IMR-90 (cell line): ENCODE data around the gene CHIT1.
A peak's percentile ranks its signal among the peaks of the same experiment; 100 is the strongest.

ENCODE experiments used
- BHLHE40 ChIP-seq: fragments of 150-350 bp; IDR thresholded peaks from 2 replicates; pipeline ENCODE4 v1.6.1; 2016; ENCODE audit warnings: mild to moderate bottlenecking, low read depth, low read length
- POLR2A ChIP-seq: IDR thresholded peaks from 2 replicates; pipeline ENCODE4 v1.6.1; 2012; ENCODE audit warnings: mild to moderate bottlenecking, low read depth, low read length
- RAD21 ChIP-seq: IDR thresholded peaks from 2 replicates; pipeline ENCODE4 v1.6.1; 2012; ENCODE audit warnings: low read length, improper control_type of control experiment
- SMC3 ChIP-seq: fragments of 150-350 bp; IDR thresholded peaks from 2 replicates; pipeline ENCODE4 v1.6.1; 2016; ENCODE audit warnings: low read depth, mild to moderate bottlenecking, antibody characterized with exemption, low read length, moderate library complexity
- TF ChIP-seq, protein P1 (sequence below): conservative IDR thresholded peaks from 2 replicates; pipeline ENCODE4 v1.5.1; 2012; ENCODE audit warnings: mild to moderate bottlenecking, low read depth, low read length, improper control_type of control experiment
- TF ChIP-seq, protein P2 (sequence below): fragments of 150-350 bp; IDR thresholded peaks from 2 replicates; pipeline ENCODE4 v1.6.1; 2017; ENCODE audit warnings: mild to moderate bottlenecking, antibody characterized with exemption, low read length, low read depth
- TF ChIP-seq, protein P3 (sequence below): fragments of 150-350 bp; IDR thresholded peaks from 2 replicates; pipeline ENCODE4 v1.6.1; 2016; ENCODE audit warnings: low read depth, mild to moderate bottlenecking, low read length, moderate library complexity, borderline replicate concordance

DNA sequence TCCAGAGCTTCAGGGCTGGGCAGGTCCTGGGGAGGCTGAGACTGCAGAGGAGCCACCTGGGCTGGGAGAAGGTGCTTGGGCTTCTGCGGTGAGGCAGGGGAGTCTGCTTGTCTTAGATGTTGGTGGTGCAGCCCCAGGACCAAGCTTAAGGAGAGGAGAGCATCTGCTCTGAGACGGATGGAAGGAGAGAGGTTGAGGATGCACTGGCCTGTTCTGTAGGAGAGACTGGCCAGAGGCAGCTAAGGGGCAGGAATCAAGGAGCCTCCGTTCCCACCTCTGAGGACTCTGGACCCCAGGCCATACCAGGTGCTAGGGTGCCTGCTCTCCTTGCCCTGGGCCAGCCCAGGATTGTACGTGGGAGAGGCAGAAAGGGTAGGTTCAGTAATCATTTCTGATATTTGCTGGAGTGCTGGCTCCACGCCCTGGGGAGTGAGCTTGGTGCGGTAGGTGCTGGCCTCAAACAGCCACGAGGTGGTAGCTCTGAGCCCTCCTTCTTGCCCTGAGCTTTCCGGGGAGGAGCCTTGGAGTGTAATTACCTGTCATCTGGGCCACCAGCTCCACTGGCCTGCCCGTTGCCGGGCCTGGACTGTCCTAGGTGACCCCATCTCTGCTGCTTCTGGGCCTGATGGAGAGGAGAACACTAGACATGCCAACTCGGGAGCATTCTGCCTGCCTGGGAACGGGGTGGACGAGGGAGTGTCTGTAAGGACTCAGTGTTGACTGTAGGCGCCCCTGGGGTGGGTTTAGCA, 63.1 kb downstream of the CHIT1 start:
- TF ChIP-seq, protein P1, sequence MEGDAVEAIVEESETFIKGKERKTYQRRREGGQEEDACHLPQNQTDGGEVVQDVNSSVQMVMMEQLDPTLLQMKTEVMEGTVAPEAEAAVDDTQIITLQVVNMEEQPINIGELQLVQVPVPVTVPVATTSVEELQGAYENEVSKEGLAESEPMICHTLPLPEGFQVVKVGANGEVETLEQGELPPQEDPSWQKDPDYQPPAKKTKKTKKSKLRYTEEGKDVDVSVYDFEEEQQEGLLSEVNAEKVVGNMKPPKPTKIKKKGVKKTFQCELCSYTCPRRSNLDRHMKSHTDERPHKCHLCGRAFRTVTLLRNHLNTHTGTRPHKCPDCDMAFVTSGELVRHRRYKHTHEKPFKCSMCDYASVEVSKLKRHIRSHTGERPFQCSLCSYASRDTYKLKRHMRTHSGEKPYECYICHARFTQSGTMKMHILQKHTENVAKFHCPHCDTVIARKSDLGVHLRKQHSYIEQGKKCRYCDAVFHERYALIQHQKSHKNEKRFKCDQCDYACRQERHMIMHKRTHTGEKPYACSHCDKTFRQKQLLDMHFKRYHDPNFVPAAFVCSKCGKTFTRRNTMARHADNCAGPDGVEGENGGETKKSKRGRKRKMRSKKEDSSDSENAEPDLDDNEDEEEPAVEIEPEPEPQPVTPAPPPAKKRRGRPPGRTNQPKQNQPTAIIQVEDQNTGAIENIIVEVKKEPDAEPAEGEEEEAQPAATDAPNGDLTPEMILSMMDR: no peak
- TF ChIP-seq, protein P2, sequence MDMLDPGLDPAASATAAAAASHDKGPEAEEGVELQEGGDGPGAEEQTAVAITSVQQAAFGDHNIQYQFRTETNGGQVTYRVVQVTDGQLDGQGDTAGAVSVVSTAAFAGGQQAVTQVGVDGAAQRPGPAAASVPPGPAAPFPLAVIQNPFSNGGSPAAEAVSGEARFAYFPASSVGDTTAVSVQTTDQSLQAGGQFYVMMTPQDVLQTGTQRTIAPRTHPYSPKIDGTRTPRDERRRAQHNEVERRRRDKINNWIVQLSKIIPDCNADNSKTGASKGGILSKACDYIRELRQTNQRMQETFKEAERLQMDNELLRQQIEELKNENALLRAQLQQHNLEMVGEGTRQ: no peak
- TF ChIP-seq, protein P3, sequence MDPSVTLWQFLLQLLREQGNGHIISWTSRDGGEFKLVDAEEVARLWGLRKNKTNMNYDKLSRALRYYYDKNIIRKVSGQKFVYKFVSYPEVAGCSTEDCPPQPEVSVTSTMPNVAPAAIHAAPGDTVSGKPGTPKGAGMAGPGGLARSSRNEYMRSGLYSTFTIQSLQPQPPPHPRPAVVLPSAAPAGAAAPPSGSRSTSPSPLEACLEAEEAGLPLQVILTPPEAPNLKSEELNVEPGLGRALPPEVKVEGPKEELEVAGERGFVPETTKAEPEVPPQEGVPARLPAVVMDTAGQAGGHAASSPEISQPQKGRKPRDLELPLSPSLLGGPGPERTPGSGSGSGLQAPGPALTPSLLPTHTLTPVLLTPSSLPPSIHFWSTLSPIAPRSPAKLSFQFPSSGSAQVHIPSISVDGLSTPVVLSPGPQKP: no peak
- TF ChIP-seq POLR2A (no peak), RAD21 (no peak), BHLHE40 (no peak), SMC3 (peak; percentile 10; the same call in 1 of the 2 replicates)
